ENCODE measurements around the gene DNAJB1. TPM values are rescaled to one million over a fixed set of nuclear protein-coding genes. Genes with fewer than 3 reads are reported as not detected.

DNAJB1 gene
- total and polyA plus RNA-seq, 2 of the 13 experiments (the other 11 are each of a cell fraction or from before 2014, with no cell fraction given): 87.5 to 97.3 TPM

- TF ChIP-seq ZNF670 (CRISPR knock-in tag; IDR thresholded peaks at IDR 0.05; ENCODE audit: borderline replicate concordance) (peak; percentile 80; the same call in 1 of the 2 replicates), PRPF4 (IDR thresholded peaks at IDR 0.05; ENCODE audit: low read depth, low read length, poor library complexity, severe bottlenecking) (no peak), SNAPC4 (CRISPR knock-in tag; IDR thresholded peaks at IDR 0.05) (no peak), MIXL1 (CRISPR knock-in tag; IDR thresholded peaks at IDR 0.05) (0 out of 2 replicates have a peak, but pooled peaks have one; percentile 22), PCBP1 (IDR thresholded peaks at IDR 0.05; ENCODE audit: borderline replicate concordance, low read depth, low read length) (no peak), ARHGAP35 (CRISPR knock-in tag; IDR thresholded peaks at IDR 0.05; ENCODE audit: borderline replicate concordance) (peak; percentile 78; the same call in 1 of the 2 replicates), TIGD3 (CRISPR knock-in tag; IDR thresholded peaks at IDR 0.05; ENCODE audit: borderline replicate concordance) (no peak), RBFOX2 (IDR thresholded peaks at IDR 0.05; ENCODE audit: low read depth, low read length) (peak; percentile 93), ZNF543 (CRISPR knock-in tag; IDR thresholded peaks at IDR 0.05) (0 out of 2 replicates have a peak, but pooled peaks have one; percentile 37), SRY (CRISPR knock-in tag; IDR thresholded peaks at IDR 0.05) (peak; percentile 76), EHMT2 (IDR thresholded peaks at IDR 0.05; ENCODE audit: borderline replicate concordance, low read depth, low read length) (no peak), PRDM4 (CRISPR knock-in tag; IDR thresholded peaks at IDR 0.05; ENCODE audit: borderline replicate concordance) (no peak), CBX2 (IDR thresholded peaks at IDR 0.05; ENCODE audit: low read depth, low read length) (no peak), CBX2 (CRISPR knock-in tag; IDR thresholded peaks at IDR 0.05; ENCODE audit: low read depth) (no peak), PAX8 (CRISPR knock-in tag; IDR thresholded peaks at IDR 0.05; ENCODE audit: borderline replicate concordance) (peak; percentile 31; the same call in 1 of the 2 replicates), REL (CRISPR knock-in tag; conservative IDR thresholded peaks at IDR 0.05) (no peak), ZBTB7A (CRISPR knock-in tag; IDR thresholded peaks at IDR 0.05) (peak; percentile 85; the same call in 1 of the 2 replicates), SMAD9 (CRISPR knock-in tag; IDR thresholded peaks at IDR 0.05) (no peak), SETDB1 (CRISPR knock-in tag; IDR thresholded peaks at IDR 0.05; ENCODE audit: borderline replicate concordance) (no peak), ZNF597 (CRISPR knock-in tag; IDR thresholded peaks at IDR 0.05) (no peak)
These were observed at the start of gene DNAJB1 (continued) for GRCh38 chr19:14517840-14518505.
